HL-60 (cell line): ENCODE data around the gene SLC12A5.

Experiments
- GABPA ChIP-seq: IDR thresholded peaks from 2 replicates; pipeline ENCODE4 v1.6.1; 2012; ENCODE audit warnings: low read depth
- POLR2AphosphoS5 ChIP-seq: IDR thresholded peaks from 2 replicates; pipeline ENCODE4 v1.6.1; 2012; ENCODE audit warnings: low read depth
- SPI1 ChIP-seq: IDR thresholded peaks from 2 replicates; pipeline ENCODE4 v1.6.1; 2012; ENCODE audit warnings: low read depth, mild to moderate bottlenecking, borderline replicate concordance
- TF ChIP-seq, protein P1 (sequence below): IDR thresholded peaks from one replicate; pipeline ENCODE4 v1.5.1; 2011; ENCODE audit warnings: low read length, control low read depth, inconsistent platforms; ENCODE audit not compliant: insufficient read depth
- TF ChIP-seq, protein P2 (sequence below): IDR thresholded peaks from 2 replicates; pipeline ENCODE4 v1.6.1; 2012; ENCODE audit warnings: low read depth; ENCODE audit not compliant: insufficient replicate concordance

DNA sequence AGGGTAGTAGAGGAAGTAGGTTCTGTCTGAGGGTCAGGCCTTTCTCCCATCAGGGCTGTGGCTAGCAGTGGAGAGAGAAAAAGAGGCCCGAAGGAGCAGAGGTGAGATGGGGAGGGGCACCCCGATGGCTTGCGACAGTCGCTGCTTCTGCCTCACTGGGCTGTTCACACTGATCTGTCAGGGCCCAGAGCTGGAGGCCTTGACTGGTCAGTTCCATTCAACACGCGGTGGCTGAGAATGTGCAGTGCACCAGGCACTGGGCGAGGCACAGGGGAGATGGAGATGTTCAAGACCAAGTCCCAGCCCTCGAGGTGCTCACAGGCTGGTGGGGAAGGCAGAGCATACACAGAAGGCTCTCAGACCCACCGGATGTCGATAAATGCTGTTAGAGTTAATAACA is 21.4 kb downstream of the SLC12A5 start:
- TF ChIP-seq, protein P1, sequence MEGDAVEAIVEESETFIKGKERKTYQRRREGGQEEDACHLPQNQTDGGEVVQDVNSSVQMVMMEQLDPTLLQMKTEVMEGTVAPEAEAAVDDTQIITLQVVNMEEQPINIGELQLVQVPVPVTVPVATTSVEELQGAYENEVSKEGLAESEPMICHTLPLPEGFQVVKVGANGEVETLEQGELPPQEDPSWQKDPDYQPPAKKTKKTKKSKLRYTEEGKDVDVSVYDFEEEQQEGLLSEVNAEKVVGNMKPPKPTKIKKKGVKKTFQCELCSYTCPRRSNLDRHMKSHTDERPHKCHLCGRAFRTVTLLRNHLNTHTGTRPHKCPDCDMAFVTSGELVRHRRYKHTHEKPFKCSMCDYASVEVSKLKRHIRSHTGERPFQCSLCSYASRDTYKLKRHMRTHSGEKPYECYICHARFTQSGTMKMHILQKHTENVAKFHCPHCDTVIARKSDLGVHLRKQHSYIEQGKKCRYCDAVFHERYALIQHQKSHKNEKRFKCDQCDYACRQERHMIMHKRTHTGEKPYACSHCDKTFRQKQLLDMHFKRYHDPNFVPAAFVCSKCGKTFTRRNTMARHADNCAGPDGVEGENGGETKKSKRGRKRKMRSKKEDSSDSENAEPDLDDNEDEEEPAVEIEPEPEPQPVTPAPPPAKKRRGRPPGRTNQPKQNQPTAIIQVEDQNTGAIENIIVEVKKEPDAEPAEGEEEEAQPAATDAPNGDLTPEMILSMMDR = no peak
- no peak for TF ChIP-seq POLR2AphosphoS5
- TF ChIP-seq GABPA = no peak
- no peak for TF ChIP-seq SPI1
- TF ChIP-seq, protein P2, sequence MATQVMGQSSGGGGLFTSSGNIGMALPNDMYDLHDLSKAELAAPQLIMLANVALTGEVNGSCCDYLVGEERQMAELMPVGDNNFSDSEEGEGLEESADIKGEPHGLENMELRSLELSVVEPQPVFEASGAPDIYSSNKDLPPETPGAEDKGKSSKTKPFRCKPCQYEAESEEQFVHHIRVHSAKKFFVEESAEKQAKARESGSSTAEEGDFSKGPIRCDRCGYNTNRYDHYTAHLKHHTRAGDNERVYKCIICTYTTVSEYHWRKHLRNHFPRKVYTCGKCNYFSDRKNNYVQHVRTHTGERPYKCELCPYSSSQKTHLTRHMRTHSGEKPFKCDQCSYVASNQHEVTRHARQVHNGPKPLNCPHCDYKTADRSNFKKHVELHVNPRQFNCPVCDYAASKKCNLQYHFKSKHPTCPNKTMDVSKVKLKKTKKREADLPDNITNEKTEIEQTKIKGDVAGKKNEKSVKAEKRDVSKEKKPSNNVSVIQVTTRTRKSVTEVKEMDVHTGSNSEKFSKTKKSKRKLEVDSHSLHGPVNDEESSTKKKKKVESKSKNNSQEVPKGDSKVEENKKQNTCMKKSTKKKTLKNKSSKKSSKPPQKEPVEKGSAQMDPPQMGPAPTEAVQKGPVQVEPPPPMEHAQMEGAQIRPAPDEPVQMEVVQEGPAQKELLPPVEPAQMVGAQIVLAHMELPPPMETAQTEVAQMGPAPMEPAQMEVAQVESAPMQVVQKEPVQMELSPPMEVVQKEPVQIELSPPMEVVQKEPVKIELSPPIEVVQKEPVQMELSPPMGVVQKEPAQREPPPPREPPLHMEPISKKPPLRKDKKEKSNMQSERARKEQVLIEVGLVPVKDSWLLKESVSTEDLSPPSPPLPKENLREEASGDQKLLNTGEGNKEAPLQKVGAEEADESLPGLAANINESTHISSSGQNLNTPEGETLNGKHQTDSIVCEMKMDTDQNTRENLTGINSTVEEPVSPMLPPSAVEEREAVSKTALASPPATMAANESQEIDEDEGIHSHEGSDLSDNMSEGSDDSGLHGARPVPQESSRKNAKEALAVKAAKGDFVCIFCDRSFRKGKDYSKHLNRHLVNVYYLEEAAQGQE = no peak
